Stimulated activated naive CD4-positive, alpha-beta T cell treated with Interleukin-2 at 50 U/mL for 16 hours (primary cell): ENCODE results near the gene IMPDH1.
A peak's percentile ranks its signal among the peaks of the same experiment; 100 is the strongest.

Experiments
- DNase-seq: peaks from one replicate; lab custom pipeline; 2025; lab: John Stamatoyannopoulos, UW

The IMPDH1 gene

DNA sequence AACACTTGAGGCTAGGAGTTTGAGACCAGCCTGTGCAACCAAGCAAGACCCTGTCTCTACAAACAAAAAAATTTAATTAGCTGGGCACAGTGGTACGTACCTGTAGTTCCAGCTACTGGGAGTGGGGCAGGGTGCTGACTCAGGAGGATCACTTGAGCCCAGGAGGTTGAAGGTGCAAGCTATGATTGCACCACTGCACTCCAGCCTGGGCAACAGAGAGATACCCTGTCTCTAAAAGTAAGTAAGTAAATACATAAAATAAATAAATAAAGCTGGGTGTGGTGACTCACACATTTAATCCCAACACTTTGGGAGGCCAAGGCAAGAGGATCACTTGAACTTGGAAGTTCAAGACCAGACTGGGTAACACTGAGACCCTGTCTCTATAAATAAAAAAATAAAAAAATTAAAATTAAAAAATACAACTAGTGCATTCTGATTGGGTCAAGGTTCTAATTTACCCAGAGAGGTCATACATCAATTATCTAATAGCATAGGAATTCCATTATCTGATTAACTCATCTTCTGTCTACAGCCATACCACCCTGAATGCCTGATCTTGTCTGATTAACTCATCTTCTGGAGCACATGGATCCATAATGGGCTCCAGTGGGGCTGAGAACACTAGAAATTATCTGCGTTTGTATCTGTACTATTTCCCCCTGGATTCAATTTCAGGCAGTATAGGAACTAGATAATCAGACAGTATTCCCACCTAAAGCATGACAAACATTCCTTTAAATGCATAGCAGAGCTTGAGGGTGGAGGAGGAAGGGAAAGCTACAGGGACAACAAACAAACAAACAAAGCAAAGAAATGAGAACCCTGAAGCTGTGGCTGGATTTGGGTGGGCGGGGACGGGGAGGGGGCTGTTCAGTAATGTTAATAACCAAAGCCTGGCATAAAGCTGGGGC lies 24.9 kb upstream of the IMPDH1 start:
- no peak for DNase-seq

DNA sequence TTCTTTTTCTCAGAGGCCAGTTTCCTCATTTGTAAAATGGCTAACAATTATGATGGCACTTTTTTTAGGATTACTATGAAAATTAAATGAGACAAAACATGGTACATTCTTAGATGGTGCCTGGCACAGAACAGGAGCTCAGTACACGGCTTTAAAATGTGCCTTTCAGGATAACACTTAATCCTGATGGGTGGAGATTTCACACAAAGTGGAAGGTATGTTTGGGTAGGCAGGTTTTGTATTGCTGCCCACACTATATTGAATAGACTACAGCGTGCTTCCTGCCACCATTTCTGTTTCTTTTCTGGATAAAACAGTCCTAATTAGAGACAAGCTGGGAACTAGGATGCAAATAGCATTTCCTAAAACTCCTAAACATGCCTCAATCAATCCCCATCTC lies 22.0 kb upstream of the IMPDH1 start:
- no peak for DNase-seq

DNA sequence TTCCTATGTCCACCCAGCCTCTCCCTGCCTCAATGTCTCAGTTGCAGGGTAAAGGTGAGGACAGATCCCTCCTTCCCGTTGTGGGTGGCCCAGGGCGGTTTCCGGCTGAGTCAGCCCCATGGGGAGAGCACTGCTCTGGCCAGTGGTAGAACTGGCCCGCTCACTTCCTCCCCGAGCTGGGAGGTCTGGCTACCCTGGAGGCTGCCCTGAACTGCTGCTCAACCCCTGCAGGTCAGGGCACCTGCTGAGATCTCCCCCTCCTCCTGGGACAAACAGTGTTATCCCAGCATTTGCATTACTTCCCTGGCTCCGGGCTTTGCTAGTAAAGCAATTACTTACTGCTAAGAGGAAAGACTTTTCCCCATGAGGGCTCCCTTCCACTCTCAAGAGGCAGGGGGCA lies 21.4 kb upstream of the IMPDH1 start:
- no peak for DNase-seq

DNA sequence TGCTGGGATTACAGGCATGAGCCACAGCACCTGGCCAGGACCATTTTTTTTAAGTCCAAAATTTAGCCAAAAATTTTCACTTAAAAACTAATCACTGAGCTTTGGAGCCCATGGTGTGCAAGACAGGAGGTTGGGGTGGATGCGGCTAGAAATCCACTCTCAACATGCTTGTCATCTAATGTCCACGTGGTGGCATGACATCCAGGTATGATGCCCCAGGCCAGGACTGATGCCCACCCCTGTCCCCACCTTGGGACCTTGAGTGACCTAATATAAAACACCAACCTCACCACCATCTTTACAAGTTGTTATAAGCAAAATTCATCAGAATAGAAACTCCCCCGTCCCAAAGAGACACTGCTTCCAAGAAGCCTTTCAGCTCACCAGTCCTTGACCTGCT lies 20.4 kb upstream of the IMPDH1 start:
- no peak for DNase-seq

DNA sequence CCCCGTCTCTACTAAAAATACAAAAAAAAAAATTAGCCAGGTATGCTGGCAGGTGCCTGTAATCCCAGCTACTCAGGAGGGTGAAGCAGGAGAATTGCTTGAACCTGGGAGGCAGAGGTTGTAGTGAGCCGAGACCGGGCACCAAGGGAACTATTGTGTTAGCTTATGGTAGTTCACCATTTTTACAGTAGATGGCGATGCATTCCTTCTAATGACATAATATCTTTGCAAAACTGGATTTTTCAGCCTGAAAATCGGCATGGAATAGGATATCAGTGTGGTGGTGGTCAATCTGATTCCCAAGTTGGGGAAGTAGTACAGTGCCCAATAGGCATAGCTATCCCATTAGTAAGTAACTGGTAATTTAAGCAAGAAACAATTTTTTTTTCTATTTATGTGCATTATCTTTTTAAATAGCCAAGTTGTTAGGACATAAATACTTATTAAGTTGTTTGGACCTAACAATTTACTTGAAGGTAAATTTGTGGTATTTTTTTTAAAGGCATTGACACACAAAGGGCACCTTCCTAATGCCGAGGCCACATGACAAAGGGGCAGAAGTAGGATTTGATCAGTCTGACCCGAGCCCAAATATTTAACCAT lies 17.6 kb upstream of the IMPDH1 start:
- DNase-seq: no peak

DNA sequence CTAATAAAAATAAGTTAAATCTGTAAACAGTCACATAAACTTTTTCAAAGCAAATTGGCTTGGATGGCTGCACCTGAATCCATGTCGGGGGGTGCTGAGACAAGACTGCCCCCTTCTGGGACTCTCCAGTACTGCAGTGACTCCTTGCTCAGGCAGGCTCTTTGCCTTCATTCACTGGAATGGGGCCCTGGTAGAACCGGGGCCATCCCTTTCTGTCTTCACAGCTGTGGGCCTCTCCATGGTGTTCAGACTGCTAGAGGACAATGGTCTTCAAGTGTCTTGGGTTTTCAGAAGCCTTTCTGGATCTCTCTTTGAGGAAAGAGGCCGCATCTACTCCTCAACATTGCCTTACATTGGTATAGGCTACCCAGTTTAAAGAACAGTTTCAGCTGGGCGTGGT lies 16.1 kb upstream of the IMPDH1 start:
- peak; percentile 63 for DNase-seq

DNA sequence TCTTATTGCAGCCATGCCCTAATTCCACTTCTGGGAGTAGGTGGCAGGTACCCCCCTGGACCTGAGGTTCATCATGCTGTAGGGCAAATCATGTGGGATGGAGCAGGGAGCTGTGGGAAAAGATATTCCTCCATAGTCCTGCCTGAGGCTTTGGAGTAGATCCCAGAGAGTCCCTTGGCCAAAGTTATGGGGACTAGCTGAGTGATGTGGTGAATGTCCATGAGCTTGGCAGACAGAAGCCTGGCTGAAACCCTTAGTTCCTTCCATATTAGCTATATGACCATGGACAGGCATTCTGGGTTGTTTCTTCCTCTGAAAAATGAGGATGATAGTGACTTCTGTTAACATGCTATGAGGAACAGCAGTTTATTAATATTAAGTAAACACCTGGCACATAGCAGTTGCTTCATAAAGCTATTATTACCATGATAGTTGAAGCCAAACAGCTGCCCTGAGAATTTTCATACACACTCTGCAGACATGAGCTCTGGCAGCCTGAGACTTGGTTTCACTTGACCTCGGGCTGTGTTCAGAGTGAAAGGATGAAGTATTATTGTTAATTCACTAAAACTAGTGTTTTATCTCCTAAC lies 15.0 kb upstream of the IMPDH1 start:
- no peak for DNase-seq

DNA sequence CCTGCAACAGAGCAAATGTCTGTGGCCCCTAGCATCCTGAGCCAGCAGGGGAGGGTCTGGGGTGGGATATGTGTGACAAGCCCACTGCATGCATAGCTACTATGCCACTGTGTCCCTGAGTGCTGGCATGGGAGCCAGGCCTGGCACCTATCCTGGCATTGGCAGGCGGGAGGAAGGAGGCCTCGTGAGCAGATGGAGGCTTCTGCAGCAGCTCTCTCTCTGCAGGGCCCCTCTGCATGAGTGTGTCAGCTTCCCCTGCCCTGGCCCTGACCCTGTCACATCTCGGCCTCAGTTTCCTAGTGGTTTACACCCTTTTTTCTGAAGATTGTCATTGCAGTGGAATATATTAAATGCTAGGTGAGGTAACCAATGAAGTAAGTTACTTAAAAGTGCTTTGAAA lies 13.1 kb upstream of the IMPDH1 start:
- DNase-seq: no peak

DNA sequence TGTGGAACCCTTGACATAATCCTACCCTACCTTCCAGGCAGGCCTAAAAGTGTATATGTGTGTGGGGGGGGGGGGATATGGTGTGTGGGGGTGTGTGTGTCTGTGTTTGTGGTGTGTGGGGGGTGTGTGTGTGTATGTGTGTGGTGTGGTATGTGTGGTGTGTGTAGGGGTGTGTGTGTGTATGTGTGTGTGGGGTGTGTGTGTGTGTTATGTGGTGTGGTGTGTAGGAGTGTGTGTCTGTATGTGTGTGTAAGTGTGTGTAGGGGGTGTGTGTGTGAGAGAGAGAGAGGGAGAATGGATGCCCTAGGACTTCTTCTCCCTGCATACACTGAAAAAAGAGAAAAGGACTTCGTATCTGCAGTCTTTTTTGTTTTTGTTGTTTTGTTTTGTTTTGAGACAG lies 12.3 kb upstream of the IMPDH1 start:
- DNase-seq: no peak

DNA sequence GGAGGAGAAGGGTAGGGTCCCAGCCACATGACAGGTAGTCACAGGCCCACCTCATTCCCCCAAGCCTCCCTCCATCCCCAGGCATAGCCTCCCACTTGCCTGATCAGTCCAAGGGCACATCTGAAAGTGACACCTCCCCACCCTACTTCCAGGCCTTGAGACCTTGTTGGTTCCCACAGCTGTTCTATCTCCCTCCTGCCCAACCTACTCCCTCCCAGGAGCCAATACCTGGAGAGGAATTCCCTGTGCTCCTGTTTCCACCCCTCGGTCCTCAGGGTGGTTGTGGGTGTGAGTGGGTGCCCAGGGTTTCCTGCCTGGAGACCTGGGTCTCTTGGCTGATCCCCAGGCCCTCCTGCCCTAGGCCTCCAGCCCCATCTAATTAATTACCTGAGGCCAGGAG lies 11.6 kb upstream of the IMPDH1 start:
- no peak for DNase-seq

DNA sequence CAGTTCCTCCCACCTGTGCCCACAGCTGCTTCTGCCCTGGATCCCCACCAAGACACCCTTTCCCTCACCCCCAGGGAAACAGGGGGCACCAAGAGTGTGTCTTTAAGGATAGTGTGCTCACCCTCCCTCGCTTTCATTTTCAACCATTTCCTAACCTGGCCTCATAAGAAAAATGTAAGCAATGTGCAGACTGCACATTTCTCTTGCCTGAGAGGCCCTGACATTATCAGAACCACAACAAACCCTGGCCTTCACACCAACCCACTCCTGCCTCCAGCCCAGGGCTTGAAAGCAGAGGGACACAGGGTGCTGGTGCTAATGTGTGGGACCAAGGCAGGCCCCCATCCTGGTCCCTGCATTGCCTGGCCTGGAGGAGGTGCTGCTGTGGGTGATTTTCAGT lies 11.0 kb upstream of the IMPDH1 start:
- DNase-seq: no peak

DNA sequence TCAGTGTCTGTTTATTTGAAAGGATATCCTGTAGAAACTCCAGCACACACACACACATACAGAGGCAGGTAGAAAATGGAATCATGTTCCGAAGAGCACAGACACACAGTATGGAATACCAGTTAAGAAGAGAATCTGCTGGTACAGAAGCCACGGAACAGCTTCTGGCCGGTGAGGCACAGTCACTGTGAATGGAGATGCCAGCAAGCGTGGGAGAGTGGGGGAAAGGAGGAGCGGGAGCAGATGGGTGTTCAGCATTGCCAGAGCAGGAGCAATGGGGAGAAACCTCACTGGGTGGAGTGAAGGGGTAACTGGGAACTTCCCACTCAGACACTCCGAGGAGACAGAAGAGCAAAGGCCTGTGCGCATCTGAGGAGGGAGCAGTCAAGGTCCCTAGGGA lies 9.5 kb upstream of the IMPDH1 start:
- no peak for DNase-seq

DNA sequence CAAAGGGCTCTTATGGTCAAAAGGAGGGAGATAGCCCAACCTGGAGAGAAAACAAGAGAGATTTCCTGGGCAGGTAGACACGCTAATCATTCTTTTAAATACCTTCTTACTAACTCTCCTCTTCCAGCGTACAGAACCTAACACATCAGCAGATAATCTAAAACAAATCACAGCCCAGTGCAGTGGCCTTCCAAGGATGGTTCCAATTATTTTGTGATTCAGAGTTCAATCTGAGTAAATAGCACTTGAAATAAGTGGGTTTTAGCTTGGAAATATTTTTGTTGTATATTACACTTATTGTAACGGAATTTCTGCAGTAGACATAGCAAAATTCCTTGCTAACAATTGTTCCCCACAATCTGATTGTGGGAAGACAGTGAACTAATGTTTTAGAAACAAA lies 7.3 kb upstream of the IMPDH1 start:
- no peak for DNase-seq

DNA sequence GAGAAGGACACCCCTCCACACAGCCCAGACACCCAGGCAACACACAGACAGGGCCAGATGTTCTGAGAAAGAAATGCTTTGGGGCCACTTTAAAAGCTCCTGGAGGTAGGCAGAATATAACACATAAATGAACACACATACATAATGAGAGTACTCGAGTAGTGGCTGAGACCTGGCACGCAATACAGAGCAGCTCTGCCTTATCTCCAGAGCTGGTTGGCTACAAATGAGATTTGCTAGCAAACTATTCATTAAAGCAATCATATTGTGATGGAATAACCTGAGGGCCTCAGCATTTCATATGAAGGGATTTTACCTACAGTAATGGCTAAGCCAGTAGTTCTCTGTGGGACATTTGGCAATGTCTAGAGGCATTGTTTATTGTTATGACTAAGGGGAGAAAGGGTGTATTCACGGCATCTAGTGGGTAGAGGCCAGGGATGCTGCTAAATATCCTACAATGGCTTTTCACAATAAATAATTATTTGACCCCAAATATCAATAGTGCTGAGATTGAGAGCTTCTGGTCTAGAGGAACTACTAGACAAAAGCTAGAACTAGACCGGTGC lies 5.5 kb upstream of the IMPDH1 start:
- no peak for DNase-seq

DNA sequence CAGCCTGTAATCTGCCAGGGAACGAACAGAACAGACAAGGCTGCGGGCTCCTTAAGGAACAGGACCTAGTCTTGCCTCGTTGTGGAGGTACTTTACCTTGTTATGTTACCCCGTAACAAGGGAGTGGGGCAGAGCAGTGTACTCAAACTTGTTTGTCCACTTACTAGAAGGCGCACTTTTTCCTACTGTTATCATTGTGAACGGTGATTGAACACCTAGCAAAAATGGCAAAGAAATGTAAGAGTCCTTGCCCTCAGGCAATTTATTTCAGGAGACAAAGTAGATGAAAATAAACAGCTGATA lies 620 bp upstream of the IMPDH1 start:
- no peak for DNase-seq

DNA sequence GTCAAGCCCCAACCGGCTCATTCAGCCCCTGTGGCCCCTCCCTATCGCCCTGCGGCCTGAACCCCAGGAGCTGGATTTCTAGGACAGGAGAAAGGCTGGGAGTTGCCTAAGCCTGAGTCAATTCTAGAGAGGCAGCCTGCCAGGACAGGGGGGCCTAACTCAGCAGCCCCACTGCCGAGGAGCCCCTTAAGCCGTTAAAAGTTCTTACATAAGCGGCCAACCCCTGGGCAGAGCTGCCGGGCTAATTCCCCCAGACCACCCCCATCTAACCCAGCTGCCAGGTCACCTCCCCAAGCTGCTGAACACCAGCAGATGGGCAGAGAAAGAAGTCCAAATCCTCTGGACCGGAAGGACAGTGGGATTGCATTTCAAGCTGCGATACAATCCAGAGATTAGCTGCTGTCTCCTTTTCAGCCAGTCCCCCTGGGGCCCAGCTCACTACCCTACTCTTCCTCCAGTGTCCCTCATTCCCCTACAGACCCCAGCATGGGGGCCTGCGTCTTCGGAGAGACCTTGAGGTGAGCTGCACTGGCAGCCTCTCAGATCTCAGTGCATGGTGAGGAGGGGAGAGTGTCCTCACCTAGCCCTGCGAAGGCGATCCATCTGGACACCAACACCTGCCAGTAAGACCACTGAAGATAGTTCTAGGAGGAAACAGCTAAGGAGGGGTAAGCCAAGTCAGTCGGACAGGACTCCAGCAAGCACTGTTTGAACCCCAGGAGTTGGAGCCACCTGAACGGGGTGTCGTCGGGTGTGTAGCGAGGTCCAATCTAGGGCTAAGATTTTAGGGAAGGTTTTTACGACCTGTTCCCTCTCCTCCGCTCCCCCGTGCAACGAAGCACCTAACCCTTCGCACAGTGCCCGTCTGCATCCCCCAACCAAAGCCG lies 830 bp downstream of the IMPDH1 start:
- no peak for DNase-seq

DNA sequence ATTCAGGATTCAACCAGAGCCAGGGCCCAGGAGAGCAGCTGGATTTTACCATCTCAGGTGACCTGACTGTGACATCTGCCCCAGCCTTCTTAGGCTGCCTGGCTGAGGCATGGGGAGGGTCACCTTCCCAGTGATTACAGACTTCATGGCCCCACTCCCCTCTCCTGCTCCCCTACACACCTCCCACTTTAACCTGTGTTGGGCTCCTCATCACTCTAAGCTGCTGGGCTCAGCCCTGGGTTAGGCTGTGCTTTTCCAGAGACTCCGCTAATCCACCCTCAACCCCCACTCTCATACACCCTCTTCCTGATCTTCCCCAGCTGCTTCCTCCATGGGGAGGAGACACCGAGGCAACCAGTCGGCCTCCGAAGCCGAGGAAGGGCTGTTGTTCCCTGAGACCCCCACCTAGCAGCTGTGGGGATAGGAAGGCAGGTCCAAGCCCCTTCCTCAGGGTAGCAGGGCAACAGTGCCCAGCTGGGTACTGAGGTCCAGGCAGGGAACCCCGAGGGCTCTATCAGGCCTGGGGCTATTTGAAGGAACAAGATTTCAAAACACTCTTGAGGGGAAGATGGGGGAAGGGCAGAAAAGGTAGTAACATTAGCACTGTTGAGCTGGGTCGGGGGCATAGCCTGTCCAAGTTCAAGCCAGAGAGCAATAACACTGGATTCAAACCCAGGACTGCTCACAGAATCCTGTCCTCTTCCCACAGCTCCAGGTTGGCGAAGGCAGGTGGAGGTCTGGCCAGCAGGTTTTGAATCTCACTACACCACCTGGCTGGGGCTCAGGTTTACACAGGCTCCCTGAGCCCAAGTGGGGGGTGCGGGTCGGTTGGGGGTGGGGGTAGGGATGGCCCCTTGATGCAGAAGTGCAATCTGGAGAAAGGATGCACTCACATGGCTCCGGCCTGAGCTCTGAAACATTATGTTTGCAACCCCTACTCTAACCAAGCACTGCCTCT lies 1.8 kb downstream of the IMPDH1 start:
- DNase-seq: no peak

DNA sequence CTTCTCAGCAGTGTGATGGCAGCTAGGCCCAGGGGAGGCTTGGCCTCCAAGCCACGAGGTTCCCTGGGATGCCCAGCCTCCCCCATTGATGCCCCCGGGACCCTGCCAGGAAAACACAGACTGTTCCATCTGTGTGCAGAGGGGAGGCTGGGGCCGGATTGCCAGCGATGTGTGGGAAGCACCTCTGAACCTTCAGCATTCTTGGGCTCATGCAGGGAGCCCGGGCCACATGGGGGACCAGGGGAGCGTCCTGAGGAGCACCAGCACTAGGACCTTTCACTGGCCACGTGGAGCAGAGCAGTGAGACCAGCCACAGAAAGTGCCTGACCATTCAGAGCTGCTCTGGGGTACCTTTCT lies 2.6 kb downstream of the IMPDH1 start:
- DNase-seq: no peak

DNA sequence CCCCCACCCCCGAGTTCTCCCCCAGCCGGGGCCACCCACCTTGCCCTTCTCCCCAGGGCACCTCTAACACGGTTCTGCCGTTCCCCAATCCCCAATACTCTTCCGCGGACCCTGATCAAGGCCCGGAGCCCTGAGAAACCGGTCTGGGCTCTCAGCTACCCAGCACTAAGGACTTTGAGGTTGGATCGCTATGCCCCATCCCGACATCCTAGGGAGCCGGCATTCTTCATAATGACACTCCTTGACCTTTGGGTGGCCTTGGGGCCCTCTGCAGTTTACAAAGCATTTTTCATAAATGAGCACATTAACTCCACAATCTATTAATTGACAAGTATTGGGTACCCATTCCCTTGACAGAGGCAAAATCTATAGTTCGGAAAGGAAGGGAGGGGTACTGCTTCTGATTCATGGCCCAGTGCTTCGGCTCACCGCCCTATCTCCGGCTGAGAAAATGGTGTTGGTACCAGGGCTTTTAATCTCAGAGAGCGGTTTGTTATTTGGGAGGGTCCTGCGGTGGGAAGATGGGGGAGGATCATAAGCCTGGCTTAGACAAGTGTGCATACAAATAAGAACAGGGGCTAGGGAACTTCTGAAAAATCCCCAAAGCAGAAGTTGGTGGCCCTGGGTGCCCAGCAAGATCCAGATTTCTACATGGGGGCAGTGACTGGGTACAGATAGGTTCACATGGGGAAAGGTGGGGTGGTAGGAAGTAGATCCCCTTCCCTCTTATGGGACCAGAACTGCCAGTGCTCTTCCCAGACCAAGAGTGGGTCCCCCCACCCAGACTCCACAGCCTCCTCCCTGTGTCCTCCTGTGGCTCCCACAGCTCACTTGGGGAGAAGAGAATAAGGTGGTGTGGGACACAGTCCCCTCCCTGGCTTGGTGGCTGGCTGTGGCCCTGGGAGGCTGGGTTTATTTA lies 3.2 kb downstream of the IMPDH1 start:
- no peak for DNase-seq
